Skeletal muscle satellite cell (primary cell): ENCODE results near the gene CASP5.

ENCODE experiments used
- H3K27me3 ChIP-seq: 2 replicates; pipeline ENCODE4 v1.7.0; 2013; ENCODE audit warnings: low read length; ENCODE audit not compliant: control insufficient read depth, insufficient read depth
- H3K36me3 ChIP-seq: 2 replicates; pipeline ENCODE4 v1.7.0; 2013; ENCODE audit warnings: mild to moderate bottlenecking, control low read depth, low read length; ENCODE audit not compliant: insufficient read depth
- H3K4me1 ChIP-seq: 2 replicates; pipeline ENCODE4 v1.7.0; 2013; ENCODE audit warnings: low read length; ENCODE audit not compliant: control insufficient read depth, insufficient read depth
- H3K4me2 ChIP-seq: 2 replicates; pipeline ENCODE4 v1.7.0; 2013; ENCODE audit warnings: mild to moderate bottlenecking, low read length
- H3K4me3 ChIP-seq: 2 replicates; pipeline ENCODE4 v1.7.0; 2013; ENCODE audit warnings: low read length
- H3K9ac ChIP-seq: 2 replicates; pipeline ENCODE4 v1.7.0; 2013; ENCODE audit warnings: mild to moderate bottlenecking, low read depth, low read length, moderate library complexity
- H3K9me3 ChIP-seq: replicated peaks from 2 replicates; pipeline ENCODE4 v1.7.0; 2013; ENCODE audit warnings: mild to moderate bottlenecking, control low read depth, low read length

CASP5 gene

DNA sequence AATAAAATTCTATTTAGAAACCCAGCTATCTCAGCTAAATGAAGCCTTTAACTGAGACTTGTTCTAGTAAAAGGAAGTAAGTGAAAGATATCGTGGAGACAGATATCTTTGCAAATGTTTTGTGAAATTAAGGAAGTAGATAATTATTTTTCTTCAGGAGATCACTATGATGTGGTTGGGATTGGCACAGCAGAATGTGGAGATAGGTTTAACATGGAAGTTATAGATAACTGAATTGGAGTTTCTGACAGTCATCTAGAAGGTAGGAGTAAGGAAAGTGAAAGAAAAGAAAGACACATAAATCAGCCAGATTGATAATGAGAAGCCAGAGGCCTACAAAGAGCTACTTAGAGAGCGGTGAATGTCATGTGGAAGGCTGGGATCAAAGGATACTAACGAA lies 4.7 kb upstream of the CASP5 start:
- no peaks in the 10 kb centered on the region for H3K4me1 ChIP-seq
- no peaks in the 10 kb centered on the region for H3K36me3 ChIP-seq
- H3K27me3 ChIP-seq, result no peaks in the 10 kb centered on the region
- no peak overlapping the region for H3K4me3 ChIP-seq
- H3K9me3 ChIP-seq, result no peaks in the 10 kb centered on the region
- H3K9ac ChIP-seq, result no peak overlapping the region
- H3K4me2 ChIP-seq, result no peak overlapping the region

GRCh38 chr11:105024394-105024793 lies 1.4 kb upstream of the CASP5 start:
- H3K9me3 ChIP-seq, result no peaks in the 10 kb centered on the region
- H3K9ac ChIP-seq, result no peak overlapping the region
- H3K27me3 ChIP-seq, result no peaks in the 10 kb centered on the region
- H3K4me2 ChIP-seq, result no peak overlapping the region
- no peak overlapping the region for H3K4me3 ChIP-seq
- H3K36me3 ChIP-seq, result no peaks in the 10 kb centered on the region
- no peaks in the 10 kb centered on the region for H3K4me1 ChIP-seq

DNA sequence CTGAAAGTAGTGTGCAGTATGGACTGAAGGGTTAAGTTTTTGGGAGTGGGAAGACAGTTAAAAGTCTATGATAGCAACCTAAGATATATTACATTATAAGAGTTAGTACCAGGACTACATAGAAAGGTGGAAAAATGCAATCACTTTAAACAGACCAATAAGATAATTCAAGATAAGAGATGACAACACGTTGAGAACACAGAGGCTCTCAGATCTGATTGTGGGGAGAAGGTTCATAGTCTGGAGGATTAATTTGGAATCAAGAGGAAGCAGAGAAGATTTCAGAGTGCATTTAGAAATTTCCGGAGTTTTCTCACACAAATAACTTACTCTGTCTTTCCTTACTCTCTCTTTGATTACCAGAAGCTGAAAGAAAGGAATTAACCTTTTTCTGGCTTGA lies 441 bp downstream of the CASP5 start:
- no peaks in the 10 kb centered on the region for H3K27me3 ChIP-seq
- H3K4me2 ChIP-seq, result no peak overlapping the region
- no peaks in the 10 kb centered on the region for H3K36me3 ChIP-seq
- no peaks in the 10 kb centered on the region for H3K4me1 ChIP-seq
- H3K9me3 ChIP-seq, result no peaks in the 10 kb centered on the region
- H3K9ac ChIP-seq, result no peak overlapping the region
- no peak overlapping the region for H3K4me3 ChIP-seq

- H3K4me3 ChIP-seq, result no peak overlapping the region
- H3K9me3 ChIP-seq, result no peaks in the 10 kb centered on the region
- H3K4me1 ChIP-seq, result no peaks in the 10 kb centered on the region
- H3K36me3 ChIP-seq, result no peaks in the 10 kb centered on the region
- H3K27me3 ChIP-seq, result no peaks in the 10 kb centered on the region
- H3K9ac ChIP-seq, result no peak overlapping the region
- no peak overlapping the region for H3K4me2 ChIP-seq
Measured at GRCh38 chr11:105007463-105007862, 15.5 kb downstream of the CASP5 start.

GRCh38 chr11:105005451-105005845 lies 17.5 kb downstream of the CASP5 start:
- no peaks in the 10 kb centered on the region for H3K9me3 ChIP-seq
- no peak overlapping the region for H3K9ac ChIP-seq
- no peak overlapping the region for H3K4me3 ChIP-seq
- no peaks in the 10 kb centered on the region for H3K27me3 ChIP-seq
- H3K36me3 ChIP-seq, result no peaks in the 10 kb centered on the region
- no peaks in the 10 kb centered on the region for H3K4me1 ChIP-seq
- H3K4me2 ChIP-seq, result no peak overlapping the region

DNA sequence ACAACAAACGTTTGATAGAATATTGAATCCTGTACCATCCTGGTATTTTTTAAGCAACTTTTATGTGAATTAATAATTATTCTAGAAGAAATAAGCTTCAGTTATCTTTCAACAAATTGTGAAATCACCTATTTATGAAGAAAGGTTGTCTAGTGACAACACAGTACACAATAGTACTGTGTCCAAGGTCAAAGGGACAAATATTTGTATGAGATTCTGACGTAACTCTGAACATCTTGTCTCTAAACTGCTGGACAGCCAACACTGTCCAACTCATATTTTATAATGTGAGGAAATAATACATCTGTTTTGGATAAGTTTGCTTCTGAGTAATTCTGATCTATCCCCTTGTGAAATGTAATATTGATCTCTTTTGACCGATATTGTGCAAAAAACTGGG lies 18.9 kb downstream of the CASP5 start:
- no peak overlapping the region for H3K9ac ChIP-seq
- no peak overlapping the region for H3K4me3 ChIP-seq
- no peak overlapping the region for H3K4me2 ChIP-seq
- H3K9me3 ChIP-seq, result no peaks in the 10 kb centered on the region
- H3K4me1 ChIP-seq, result no peaks in the 10 kb centered on the region
- no peaks in the 10 kb centered on the region for H3K27me3 ChIP-seq
- H3K36me3 ChIP-seq, result no peaks in the 10 kb centered on the region

DNA sequence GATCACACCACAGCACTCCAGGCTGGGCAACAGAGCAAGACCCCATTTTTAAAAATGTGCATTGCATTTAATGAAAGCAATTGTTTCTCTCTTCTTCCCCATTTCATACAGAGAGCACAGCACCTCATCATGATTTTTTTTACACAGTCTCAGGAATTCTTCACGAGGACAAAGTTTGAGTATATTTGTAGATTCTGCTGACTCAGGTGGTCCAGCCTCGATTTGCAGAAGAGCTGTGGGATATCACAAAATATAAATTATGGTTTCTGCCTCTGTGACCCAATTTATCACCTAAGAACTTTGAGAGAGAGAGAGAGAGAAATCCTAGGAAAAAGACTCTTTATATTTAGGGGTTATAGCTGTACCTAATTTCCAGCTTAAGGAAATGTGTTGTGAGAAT lies 19.8 kb downstream of the CASP5 start:
- Histone ChIP-seq H3K4me3 (no peak overlapping the region), H3K9ac (no peak overlapping the region), H3K27me3 (no peaks in the 10 kb centered on the region), H3K9me3 (no peaks in the 10 kb centered on the region), H3K36me3 (no peaks in the 10 kb centered on the region), H3K4me2 (no peak overlapping the region), H3K4me1 (no peaks in the 10 kb centered on the region)

GRCh38 chr11:105000797-105001196 lies 22.2 kb downstream of the CASP5 start:
- Histone ChIP-seq H3K9me3 (no peaks in the 10 kb centered on the region), H3K4me2 (no peak overlapping the region), H3K36me3 (no peaks in the 10 kb centered on the region), H3K9ac (no peak overlapping the region), H3K4me3 (no peak overlapping the region), H3K27me3 (no peaks in the 10 kb centered on the region), H3K4me1 (no peaks in the 10 kb centered on the region)

DNA sequence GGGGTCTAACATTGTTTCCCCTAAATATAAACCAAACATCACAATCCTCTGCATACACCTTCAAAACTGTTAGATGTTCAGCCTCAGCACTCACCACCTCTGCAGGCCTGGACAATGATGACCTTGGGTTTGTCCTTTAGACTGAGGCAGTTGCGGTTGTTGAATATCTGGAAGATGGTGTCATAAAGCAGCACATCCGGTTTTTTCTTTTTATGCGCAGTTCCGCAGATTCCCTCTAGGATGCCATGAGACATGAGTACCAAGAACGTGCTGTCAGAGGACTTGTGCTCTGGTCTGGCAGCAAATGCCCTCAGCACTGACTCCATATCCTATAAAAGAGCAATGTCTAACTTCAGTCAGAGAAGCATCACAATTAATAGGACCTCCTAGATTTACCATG lies 22.8 kb downstream of the CASP5 start:
- no peak overlapping the region for H3K9ac ChIP-seq
- no peak overlapping the region for H3K4me3 ChIP-seq
- no peaks in the 10 kb centered on the region for H3K9me3 ChIP-seq
- no peaks in the 10 kb centered on the region for H3K36me3 ChIP-seq
- H3K27me3 ChIP-seq, result no peaks in the 10 kb centered on the region
- H3K4me1 ChIP-seq, result no peaks in the 10 kb centered on the region
- H3K4me2 ChIP-seq, result no peak overlapping the region

DNA sequence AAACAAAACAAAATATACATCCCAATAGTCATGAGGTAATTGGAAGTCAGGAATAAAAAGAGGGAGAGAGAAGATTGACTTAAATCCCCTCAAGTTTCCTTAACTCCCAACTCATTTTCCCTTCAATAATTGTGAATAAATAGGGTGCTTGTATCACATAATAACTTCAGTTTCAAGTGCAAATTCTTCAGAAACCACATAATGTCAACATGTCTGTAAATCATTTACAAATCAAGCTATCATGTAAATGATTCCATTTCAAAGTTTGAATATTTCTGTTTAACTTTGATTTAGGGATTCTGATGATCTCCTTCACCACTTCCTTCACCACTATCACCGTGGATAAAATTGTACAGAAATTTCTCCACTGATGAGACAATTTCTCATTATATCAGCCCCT lies 23.2 kb downstream of the CASP5 start:
- Histone ChIP-seq H3K9me3 (no peaks in the 10 kb centered on the region), H3K36me3 (no peaks in the 10 kb centered on the region), H3K27me3 (no peaks in the 10 kb centered on the region), H3K4me2 (no peak overlapping the region), H3K4me3 (no peak overlapping the region), H3K4me1 (no peaks in the 10 kb centered on the region), H3K9ac (no peak overlapping the region)

- no peaks in the 10 kb centered on the region for H3K27me3 ChIP-seq
- no peaks in the 10 kb centered on the region for H3K4me1 ChIP-seq
- H3K36me3 ChIP-seq, result no peaks in the 10 kb centered on the region
- no peak overlapping the region for H3K9ac ChIP-seq
- H3K9me3 ChIP-seq, result no peaks in the 10 kb centered on the region
- no peak overlapping the region for H3K4me2 ChIP-seq
- no peak overlapping the region for H3K4me3 ChIP-seq
Measured at GRCh38 chr11:104997288-104997687, 25.7 kb downstream of the CASP5 start.

- no peaks in the 10 kb centered on the region for H3K9me3 ChIP-seq
- no peak overlapping the region for H3K9ac ChIP-seq
- H3K36me3 ChIP-seq, result no peaks in the 10 kb centered on the region
- H3K4me2 ChIP-seq, result no peak overlapping the region
- no peaks in the 10 kb centered on the region for H3K4me1 ChIP-seq
- no peak overlapping the region for H3K4me3 ChIP-seq
- H3K27me3 ChIP-seq, result no peaks in the 10 kb centered on the region
Measured at GRCh38 chr11:104995001-104995408, 28.0 kb downstream of the CASP5 start.
